HCT116 (cell line): ENCODE measurements around the gene KIAA1614. TPM values are rescaled to one million over a fixed set of nuclear protein-coding genes. Genes with fewer than 3 reads are reported as not detected.

Source experiments
- ATAC-seq: fragments of 200-7000 bp; cut with Tn5 transposase; 2 replicates; pipeline ENCODE4 v1.9.1; 2020; ENCODE audit warnings: mild to moderate bottlenecking, moderate library complexity
- BruUV-seq: library from RNA; stranded (reverse); fragments of 400-500 nt; replicated peaks from 2 replicates; lab custom pipeline; 2021; lab: Mats Ljungman, UMichigan
- CTCF ChIA-PET: fragments of 300-600 bp; sonication (Branson Sonifier 250); formaldehyde crosslinking; loops from one replicate; lab custom pipeline; 2021; ENCODE audit warnings: antibody characterized with exemption; lab: Charles Lee
- POLR2A ChIA-PET: fragments of 300-600, 350-600 bp; sonication (Branson Sonifier 250); formaldehyde crosslinking; loops from one replicate; lab custom pipeline; 2021; ENCODE audit warnings: antibody characterized with exemption; lab: Charles Lee
- RAD21 ChIA-PET, 2 experiments: fragments of 300-600 bp; sonication (Branson Sonifier 250); formaldehyde crosslinking; loops; one replicate each; lab custom pipeline; 2023; ENCODE audit warnings: low total read pairs in 2 of 2; ENCODE audit not compliant: uncharacterized antibody in 2 of 2, unreplicated experiment in 2 of 2, low non-redundant PET in 1 of 2; lab: Charles Lee
- DNase-seq: peaks from one replicate; pipeline ENCODE4 v3.0.0-alpha.2; 2010; ENCODE audit warnings: low read depth, low spot score
- H2AFZ ChIP-seq: fragments of 200-600 bp; shearing (Covaris generic), sonication (generic); 2 replicates; pipeline ENCODE4 v1.6.1; 2017; ENCODE audit warnings: low read depth, mixed run types, mixed read lengths, antibody characterized with exemption, low read length; ENCODE audit not compliant: poor library complexity, severe bottlenecking
- H3K27ac ChIP-seq: 2 replicates; pipeline ENCODE4 v1.5.1; 2012; ENCODE audit warnings: low read depth, low read length
- H3K27me3 ChIP-seq: fragments of 200-600 bp; sonication (generic); 2 replicates; pipeline ENCODE4 v1.6.1; 2016; ENCODE audit warnings: mixed run types, low read length, mixed read lengths; ENCODE audit not compliant: insufficient read depth
- H3K36me3 ChIP-seq, 2 experiments: fragments of 200-500 bp in 1 of 2; fragments of 200-600 bp in 1 of 2; sonication (Bioruptor generic) in 1 of 2; sonication (generic) in 1 of 2; 2 replicates each; pipeline versions ENCODE4 v1.5.1 to v1.6.1; 2014 to 2016; ENCODE audit warnings: low read length in 2 of 2, inconsistent platforms in 1 of 2, mixed read lengths in 1 of 2, mixed run types in 1 of 2; ENCODE audit not compliant: insufficient read depth in 2 of 2, control insufficient read depth in 1 of 2
- H3K4me1 ChIP-seq, 2 experiments: fragments of 200-600 bp in 1 of 2; sonication (generic) in 1 of 2; 2 replicates each; pipeline versions ENCODE4 v1.5.1 to v1.6.1; 2012 to 2017; ENCODE audit warnings: low read length in 2 of 2, inconsistent platforms in 1 of 2, mild to moderate bottlenecking in 1 of 2, mixed read lengths in 1 of 2, mixed run types in 1 of 2, moderate library complexity in 1 of 2; ENCODE audit not compliant: insufficient read depth in 2 of 2, control insufficient read depth in 1 of 2
- H3K4me2 ChIP-seq: fragments of 200-600 bp; sonication (generic); 2 replicates; pipeline ENCODE4 v1.6.1; 2017; ENCODE audit warnings: mixed run types, low read length, mixed read lengths
- H3K4me3 ChIP-seq, 2 experiments: fragments of 200-600 bp in 1 of 2; sonication (generic) in 1 of 2; replicated peaks in 1 of 2; 2 replicates each; pipeline ENCODE4 v1.5.1; 2011 to 2016; ENCODE audit warnings: low read length in 2 of 2, control low read depth in 1 of 2, low read depth in 1 of 2, mild to moderate bottlenecking in 1 of 2, mixed read lengths in 1 of 2, mixed run types in 1 of 2
- H3K79me2 ChIP-seq: fragments of 200-600 bp; sonication (generic); 2 replicates; pipeline ENCODE4 v1.6.1; 2017; ENCODE audit warnings: mild to moderate bottlenecking, mixed run types, low read length, moderate library complexity, mixed read lengths; ENCODE audit not compliant: insufficient read depth
- H3K9ac ChIP-seq: fragments of 200-600 bp; sonication (generic); 2 replicates; pipeline ENCODE4 v1.6.1; 2016; ENCODE audit warnings: low read length, mixed read lengths
- H3K9me2 ChIP-seq: fragments of 200-600 bp; sonication (generic), shearing (Covaris generic); 2 replicates; pipeline ENCODE4 v1.6.1; 2017; ENCODE audit warnings: mixed run types, mild to moderate bottlenecking, moderate library complexity; ENCODE audit not compliant: insufficient read depth
- H3K9me3 ChIP-seq, 2 experiments: fragments of 200-500 bp in 1 of 2; fragments of 200-600 bp in 1 of 2; sonication (Bioruptor generic) in 1 of 2; sonication (generic) in 1 of 2; 2 replicates each; pipeline ENCODE4 v1.6.1; 2014 to 2017; ENCODE audit warnings: low read length in 2 of 2, mixed read lengths in 2 of 2, inconsistent platforms in 1 of 2, low read depth in 1 of 2, mild to moderate bottlenecking in 1 of 2, mixed run types in 1 of 2, moderate library complexity in 1 of 2; ENCODE audit not compliant: control insufficient read depth in 1 of 2, insufficient read depth in 1 of 2
- H4K20me1 ChIP-seq: fragments of 200-600 bp; sonication (generic), shearing (Covaris generic); 2 replicates; pipeline ENCODE4 v1.6.1; 2017; ENCODE audit warnings: mixed run types, mild to moderate bottlenecking, moderate library complexity; ENCODE audit not compliant: insufficient read depth
- CBX3 ChIP-seq: IDR thresholded peaks from 2 replicates; pipeline ENCODE4 v1.6.1; 2012; ENCODE audit warnings: low read depth
- CEBPB ChIP-seq: IDR thresholded peaks from 2 replicates; pipeline ENCODE4 v1.6.1; 2012; ENCODE audit warnings: low read depth
- EGR1 ChIP-seq: IDR thresholded peaks from 2 replicates; pipeline ENCODE4 v1.6.1; 2012; ENCODE audit warnings: low read depth
- ELF1 ChIP-seq: IDR thresholded peaks from 2 replicates; pipeline ENCODE4 v1.6.1; 2012; ENCODE audit warnings: low read depth, borderline replicate concordance
- EZH2 ChIP-seq: fragments of 200-600 bp; sonication (generic); IDR thresholded peaks from 2 replicates; pipeline ENCODE4 v1.6.1; 2017; ENCODE audit warnings: antibody characterized with exemption, mixed run types
- EZH2phosphoT487 ChIP-seq: fragments of 200-600 bp; IDR thresholded peaks from 2 replicates; pipeline ENCODE4 v1.6.1; 2018; ENCODE audit warnings: antibody characterized with exemption, borderline replicate concordance
- FOSL1 ChIP-seq: IDR thresholded peaks from 2 replicates; pipeline ENCODE4 v1.6.1; 2012; ENCODE audit warnings: low read depth
- JUND ChIP-seq: IDR thresholded peaks from 2 replicates; pipeline ENCODE4 v1.6.1; 2012
- POLR2AphosphoS5 ChIP-seq: IDR thresholded peaks from 2 replicates; pipeline ENCODE4 v1.6.1; 2011; ENCODE audit warnings: mild to moderate bottlenecking, low read depth, low read length, moderate library complexity
- REST ChIP-seq: IDR thresholded peaks from 2 replicates; pipeline ENCODE4 v1.6.1; 2012; ENCODE audit warnings: low read depth
- SIN3A ChIP-seq: IDR thresholded peaks from 2 replicates; pipeline ENCODE4 v1.6.1; 2012; ENCODE audit warnings: low read depth
- SRF ChIP-seq: IDR thresholded peaks from 2 replicates; pipeline ENCODE4 v1.6.1; 2012; ENCODE audit warnings: low read depth
- TCF7L2 ChIP-seq: IDR thresholded peaks from 2 replicates; pipeline ENCODE4 v1.7.0; 2011; ENCODE audit warnings: borderline replicate concordance, inconsistent platforms; ENCODE audit not compliant: insufficient read depth, insufficient read length; ENCODE audit errors: extremely low read depth
- YY1 ChIP-seq: IDR thresholded peaks from 2 replicates; pipeline ENCODE4 v1.6.1; 2011; ENCODE audit warnings: low read length, low read depth, moderate library complexity, mild to moderate bottlenecking; ENCODE audit not compliant: insufficient replicate concordance; ENCODE audit errors: extremely low read depth
- ZFX ChIP-seq: fragments of 450-650 bp; IDR thresholded peaks from 2 replicates; pipeline ENCODE4 v1.6.1; 2017
- intact Hi-C: fragments of 100-400 bp; cut with micrococcal nuclease; formaldehyde crosslinking; loops from 2 replicates; pipeline ENCODE4 v1.10.0; 2022
- total RNA-seq: library from RNA; stranded (reverse); gene quantifications from one replicate; pipeline ENCODE4 v1.2.1, GENCODE V29; 2021; ENCODE audit not compliant: unreplicated experiment
- TF ChIP-seq, protein P1 (sequence below), 3 experiments: fragments of 200-600 bp in 1 of 3; sonication (generic) in 1 of 3; IDR thresholded peaks in 2 of 3; conservative IDR thresholded peaks in 1 of 3; 2 replicates each; pipeline ENCODE4 v1.5.1; 2012 to 2017; ENCODE audit warnings: low read depth in 2 of 3, low read length in 2 of 3, antibody characterized with exemption in 1 of 3, borderline replicate concordance in 1 of 3, control low read depth in 1 of 3, mild to moderate bottlenecking in 1 of 3, mixed read lengths in 1 of 3, mixed run types in 1 of 3, moderate library complexity in 1 of 3; ENCODE audit not compliant: insufficient read depth in 1 of 3
- TF ChIP-seq, protein P2 (sequence below): IDR thresholded peaks from 2 replicates; pipeline ENCODE4 v1.6.1; 2011; ENCODE audit warnings: mild to moderate bottlenecking, low read length, moderate library complexity; ENCODE audit not compliant: insufficient replicate concordance; ENCODE audit errors: extremely low read depth
- TF ChIP-seq, protein P3 (sequence below): IDR thresholded peaks from 2 replicates; pipeline ENCODE4 v1.6.1; 2012

The KIAA1614 gene
- total RNA-seq, 1 experiment from 2014 or later = 0.25 TPM

DNA sequence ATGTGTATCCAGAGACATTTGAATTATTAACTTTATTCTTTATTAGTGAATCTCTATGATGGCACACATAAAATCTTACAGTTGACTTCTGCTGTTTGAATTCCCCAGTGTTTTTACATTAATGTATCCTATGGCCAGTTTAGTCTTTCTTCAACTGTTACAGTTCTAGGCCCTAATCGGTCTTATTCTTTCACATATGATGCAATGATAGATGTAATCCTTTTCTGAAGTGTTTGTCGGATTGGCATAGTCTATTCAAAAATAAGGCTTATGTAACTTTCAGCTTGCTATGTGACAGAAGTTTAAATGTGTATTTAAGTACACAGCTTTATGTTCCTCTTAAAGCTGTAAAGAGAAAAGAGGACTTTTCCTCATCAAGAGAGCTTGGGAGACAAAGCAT is 26.4 kb upstream of the KIAA1614 start:
- Histone ChIP-seq H3K4me3 (no peak overlapping the region), H3K9ac (no peak overlapping the region), H3K36me3 (no peaks in the 10 kb centered on the region), H3K9me3 (no peaks in the 10 kb centered on the region), H3K4me2 (no peak overlapping the region), H2AFZ (no peak overlapping the region), H3K4me1 (peaks cover 0 to 4% of the 10 kb centered on the region in 2 experiments; a peak in 1 of 4 replicates), H3K27ac (no peak overlapping the region), H3K9me2 (no peaks in the 10 kb centered on the region), H3K79me2 (no peaks in the 10 kb centered on the region), H4K20me1 (no peaks in the 10 kb centered on the region), H3K27me3 (no peaks in the 10 kb centered on the region)
- ATAC-seq (no peak), DNase-seq (no peak)
- TF ChIP-seq ZFX (no peak), JUND (no peak), REST (no peak), EZH2 (no peak), YY1 (no peak), CBX3 (no peak), POLR2AphosphoS5 (no peak), ELF1 (no peak), CEBPB (no peak), SIN3A (no peak), TCF7L2 (no peak), SRF (no peak), EZH2phosphoT487 (no peak), FOSL1 (no peak), EGR1 (no peak)
- TF ChIP-seq, protein P1, sequence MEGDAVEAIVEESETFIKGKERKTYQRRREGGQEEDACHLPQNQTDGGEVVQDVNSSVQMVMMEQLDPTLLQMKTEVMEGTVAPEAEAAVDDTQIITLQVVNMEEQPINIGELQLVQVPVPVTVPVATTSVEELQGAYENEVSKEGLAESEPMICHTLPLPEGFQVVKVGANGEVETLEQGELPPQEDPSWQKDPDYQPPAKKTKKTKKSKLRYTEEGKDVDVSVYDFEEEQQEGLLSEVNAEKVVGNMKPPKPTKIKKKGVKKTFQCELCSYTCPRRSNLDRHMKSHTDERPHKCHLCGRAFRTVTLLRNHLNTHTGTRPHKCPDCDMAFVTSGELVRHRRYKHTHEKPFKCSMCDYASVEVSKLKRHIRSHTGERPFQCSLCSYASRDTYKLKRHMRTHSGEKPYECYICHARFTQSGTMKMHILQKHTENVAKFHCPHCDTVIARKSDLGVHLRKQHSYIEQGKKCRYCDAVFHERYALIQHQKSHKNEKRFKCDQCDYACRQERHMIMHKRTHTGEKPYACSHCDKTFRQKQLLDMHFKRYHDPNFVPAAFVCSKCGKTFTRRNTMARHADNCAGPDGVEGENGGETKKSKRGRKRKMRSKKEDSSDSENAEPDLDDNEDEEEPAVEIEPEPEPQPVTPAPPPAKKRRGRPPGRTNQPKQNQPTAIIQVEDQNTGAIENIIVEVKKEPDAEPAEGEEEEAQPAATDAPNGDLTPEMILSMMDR (IDR thresholded peaks at IDR 0.05 in 2 of 3, conservative IDR thresholded peaks at IDR 0.05 in 1 of 3; ENCODE audit: borderline replicate concordance in 1 of 3, insufficient read depth in 1 of 3, low read depth in 2 of 3, low read length in 2 of 3) = no peak
- TF ChIP-seq, protein P2, sequence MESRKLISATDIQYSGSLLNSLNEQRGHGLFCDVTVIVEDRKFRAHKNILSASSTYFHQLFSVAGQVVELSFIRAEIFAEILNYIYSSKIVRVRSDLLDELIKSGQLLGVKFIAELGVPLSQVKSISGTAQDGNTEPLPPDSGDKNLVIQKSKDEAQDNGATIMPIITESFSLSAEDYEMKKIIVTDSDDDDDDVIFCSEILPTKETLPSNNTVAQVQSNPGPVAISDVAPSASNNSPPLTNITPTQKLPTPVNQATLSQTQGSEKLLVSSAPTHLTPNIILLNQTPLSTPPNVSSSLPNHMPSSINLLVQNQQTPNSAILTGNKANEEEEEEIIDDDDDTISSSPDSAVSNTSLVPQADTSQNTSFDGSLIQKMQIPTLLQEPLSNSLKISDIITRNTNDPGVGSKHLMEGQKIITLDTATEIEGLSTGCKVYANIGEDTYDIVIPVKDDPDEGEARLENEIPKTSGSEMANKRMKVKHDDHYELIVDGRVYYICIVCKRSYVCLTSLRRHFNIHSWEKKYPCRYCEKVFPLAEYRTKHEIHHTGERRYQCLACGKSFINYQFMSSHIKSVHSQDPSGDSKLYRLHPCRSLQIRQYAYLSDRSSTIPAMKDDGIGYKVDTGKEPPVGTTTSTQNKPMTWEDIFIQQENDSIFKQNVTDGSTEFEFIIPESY = no peak
- TF ChIP-seq, protein P3, sequence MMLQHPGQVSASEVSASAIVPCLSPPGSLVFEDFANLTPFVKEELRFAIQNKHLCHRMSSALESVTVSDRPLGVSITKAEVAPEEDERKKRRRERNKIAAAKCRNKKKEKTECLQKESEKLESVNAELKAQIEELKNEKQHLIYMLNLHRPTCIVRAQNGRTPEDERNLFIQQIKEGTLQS = no peak
- intact Hi-C loops = loop anchor here (10.0 kb wide), 1 partner anchor 538 kb away; no protein-coding TSS in a partner anchor
- POLR2A ChIA-PET = no interaction called here
- no TSS peak for BruUV-seq
- CTCF ChIA-PET = no interaction called here
- RAD21 ChIA-PET = no interaction called here
